ENCODE data around the gene NEURL1B.

The NEURL1B gene

GRCh38 chr5:172725273-172725672 lies 84.2 kb downstream of the NEURL1B start:
- no peak overlapping the region for H3K4me3 ChIP-seq

DNA sequence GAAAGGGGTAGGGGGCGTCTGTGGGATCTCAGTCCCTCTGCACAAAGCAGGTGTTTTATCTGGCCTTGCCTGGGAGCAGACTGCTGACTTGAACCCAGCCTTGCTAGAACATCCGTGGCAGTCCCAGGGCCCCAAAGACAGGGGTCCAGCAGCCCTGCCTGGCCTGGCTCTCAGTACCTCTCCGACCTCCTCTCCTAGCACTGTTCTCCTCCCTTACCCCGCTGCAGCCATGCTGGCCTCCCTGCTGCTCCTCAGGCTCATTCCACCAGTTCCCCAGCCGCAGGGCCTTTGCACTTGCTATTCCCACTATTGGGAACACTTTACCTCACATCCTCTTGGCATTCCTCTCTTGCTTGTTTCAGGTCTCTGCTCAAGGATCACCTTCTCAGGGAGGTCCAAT lies 84.7 kb downstream of the NEURL1B start:
- TF ChIP-seq CTCF (IDR thresholded peaks at IDR 0.05) = no peak
- no peaks in the 10 kb centered on the region for H3K36me3 ChIP-seq
- H3K4me3 ChIP-seq = no peak overlapping the region
- no peak for DNase-seq
- H3K4me1 ChIP-seq = peaks cover 7 to 25% (median 13%) of the 10 kb centered on the region in 4 donors
- no peaks in the 10 kb centered on the region for H3K27me3 ChIP-seq
- H3K9me3 ChIP-seq = no peaks in the 10 kb centered on the region
- intact Hi-C loops (cut with DNase I; ENCODE audit: low total_unique reads) = no loop called here
- no peak overlapping the region for H3K27ac ChIP-seq

More at GRCh38 chr5:172725273-172725672, 84.2 kb downstream of the NEURL1B start:
- H3K27me3 ChIP-seq = no peaks in the 10 kb centered on the region
- H3K27ac ChIP-seq = no peak overlapping the region
- DNase-seq = no peak
- H3K9me3 ChIP-seq = no peaks in the 10 kb centered on the region
- H3K36me3 ChIP-seq = no peaks in the 10 kb centered on the region
- no peak for TF ChIP-seq CTCF (IDR thresholded peaks at IDR 0.05)
- intact Hi-C loops (cut with DNase I; ENCODE audit: low total_unique reads) = no loop called here
- peaks cover 7 to 31% (median 14%) of the 10 kb centered on the region in 4 donors for H3K4me1 ChIP-seq

GRCh38 chr5:172726966-172727365 lies 85.9 kb downstream of the NEURL1B start:
- H3K4me3 ChIP-seq = no peak overlapping the region
- H3K27me3 ChIP-seq = no peaks in the 10 kb centered on the region
- no peak for DNase-seq
- H3K9me3 ChIP-seq = no peaks in the 10 kb centered on the region
- no peak overlapping the region for H3K27ac ChIP-seq
- no peak for TF ChIP-seq CTCF (IDR thresholded peaks at IDR 0.05)
- H3K36me3 ChIP-seq = no peaks in the 10 kb centered on the region
- intact Hi-C loops (cut with DNase I; ENCODE audit: low total_unique reads) = no loop called here
- peaks cover 7 to 25% (median 12%) of the 10 kb centered on the region in 4 donors for H3K4me1 ChIP-seq

DNA sequence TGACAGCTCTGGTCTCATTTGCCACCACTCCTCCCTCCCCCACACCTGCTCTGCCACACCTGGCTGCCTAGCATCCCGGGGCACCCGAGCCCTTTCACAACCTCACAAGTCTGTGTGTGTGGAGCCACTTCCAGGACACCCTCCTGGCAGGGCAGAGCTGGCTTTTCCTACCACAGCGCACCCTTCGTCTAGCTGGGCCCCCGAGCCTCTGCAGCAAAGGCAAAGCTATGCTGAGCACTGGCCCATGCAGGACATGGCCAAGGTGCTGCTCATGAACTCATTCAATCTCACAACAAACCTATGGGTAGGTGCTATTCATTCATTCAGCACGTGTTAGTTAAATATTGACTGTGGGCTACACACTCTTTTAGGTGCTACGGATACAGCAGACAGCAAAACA lies 86.5 kb downstream of the NEURL1B start:
- H3K36me3 ChIP-seq = no peaks in the 10 kb centered on the region
- peaks cover 4 to 25% (median 11%) of the 10 kb centered on the region in 4 donors for H3K4me1 ChIP-seq
- no peak for TF ChIP-seq CTCF (IDR thresholded peaks at IDR 0.05)
- no peak for DNase-seq
- no peaks in the 10 kb centered on the region for H3K27me3 ChIP-seq
- no peak overlapping the region for H3K4me3 ChIP-seq
- H3K27ac ChIP-seq = no peak overlapping the region
- intact Hi-C loops (cut with DNase I; ENCODE audit: low total_unique reads) = no loop called here
- H3K9me3 ChIP-seq = no peaks in the 10 kb centered on the region

DNA sequence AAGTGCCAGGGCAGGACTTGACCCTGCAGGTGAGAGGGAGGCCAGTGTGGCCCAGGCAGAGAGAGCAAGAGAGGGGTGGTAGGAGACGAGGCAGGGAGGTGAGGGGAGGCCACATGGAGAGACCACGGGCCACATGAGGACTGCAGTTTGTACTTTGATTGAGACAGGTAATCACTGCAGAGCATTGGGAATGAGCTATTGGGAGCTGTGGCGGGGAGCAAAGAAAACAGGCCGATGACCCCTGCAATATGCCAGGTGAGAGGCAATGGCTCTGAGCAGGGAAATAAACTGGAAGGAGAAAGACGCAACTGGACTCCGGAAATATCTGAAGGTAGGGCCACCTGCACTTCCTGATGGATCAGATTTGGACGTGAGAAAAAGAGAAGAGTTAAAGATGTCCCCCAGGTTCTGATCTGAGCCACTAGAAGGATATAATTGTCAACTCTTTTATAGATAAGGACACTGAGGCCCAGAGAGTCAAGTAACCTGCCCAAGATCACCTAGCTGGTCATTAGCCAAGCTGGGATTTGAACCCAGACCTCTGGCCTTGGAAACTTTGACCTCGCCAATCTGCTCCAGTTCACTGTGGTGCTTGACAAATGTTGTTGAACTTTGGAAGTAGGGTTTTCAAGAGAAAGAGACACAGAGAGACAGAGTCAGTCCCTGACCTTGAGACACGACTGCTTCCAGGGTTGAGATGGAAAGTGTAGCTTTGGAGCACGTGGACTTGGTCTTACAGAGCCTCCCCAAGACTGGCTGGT lies 87.6 kb downstream of the NEURL1B start:
- Histone ChIP-seq H3K36me3 (no peaks in the 10 kb centered on the region), H3K9me3 (no peaks in the 10 kb centered on the region), H3K27me3 (no peaks in the 10 kb centered on the region), H3K27ac (no peak overlapping the region), H3K4me1 (peaks cover 0 to 28% (median 21%) of the 10 kb centered on the region in 4 donors), H3K4me3 (no peak overlapping the region)
- intact Hi-C loops (cut with DNase I; ENCODE audit: low total_unique reads) = no loop called here
- DNase-seq = no peak
- TF ChIP-seq CTCF (IDR thresholded peaks at IDR 0.05) = no peak
